DOHH2 (cell line): ENCODE measurements around the gene HSD3B7.

ENCODE experiments used
- H3F3A ChIP-seq: fragments of 200-600 bp; sonication (generic), shearing (Covaris generic); 2 replicates; pipeline ENCODE4 v1.6.0; 2016; ENCODE audit warnings: antibody characterized with exemption, mild to moderate bottlenecking; ENCODE audit not compliant: control insufficient read depth, insufficient read depth
- H3K27ac ChIP-seq: fragments of 200-600 bp; sonication (generic); 2 replicates; pipeline ENCODE4 v1.5.1; 2014; ENCODE audit warnings: low read depth, mild to moderate bottlenecking, low read length, moderate library complexity
- H3K27me3 ChIP-seq: fragments of 200-600 bp; sonication (generic); 2 replicates; pipeline ENCODE4 v1.6.1; 2014; ENCODE audit warnings: mild to moderate bottlenecking, low read length, mixed read lengths; ENCODE audit not compliant: control insufficient read depth
- H3K36me3 ChIP-seq: fragments of 200-600 bp; sonication (generic); 2 replicates; pipeline ENCODE4 v1.6.1; 2014; ENCODE audit warnings: mild to moderate bottlenecking, low read length, moderate library complexity, mixed read lengths; ENCODE audit not compliant: control insufficient read depth
- H3K4me1 ChIP-seq: fragments of 200-600 bp; sonication (generic); 2 replicates; pipeline ENCODE4 v1.6.1; 2014; ENCODE audit warnings: mild to moderate bottlenecking, low read length, mixed read lengths; ENCODE audit not compliant: control insufficient read depth
- H3K4me2 ChIP-seq: fragments of 200-600 bp; sonication (generic); 2 replicates; pipeline ENCODE4 v1.6.0; 2014; ENCODE audit warnings: mild to moderate bottlenecking, low read length, moderate library complexity
- H3K4me3 ChIP-seq: fragments of 200-600 bp; sonication (generic); 2 replicates; pipeline ENCODE4 v1.5.1; 2014; ENCODE audit warnings: mild to moderate bottlenecking, low read length, mixed read lengths
- H3K79me2 ChIP-seq: fragments of 200-600 bp; sonication (generic); 2 replicates; pipeline ENCODE4 v1.6.1; 2014; ENCODE audit warnings: mild to moderate bottlenecking, low read length, mixed read lengths; ENCODE audit not compliant: control insufficient read depth
- H3K9me2 ChIP-seq: fragments of 200-600 bp; sonication (generic); replicated peaks from 2 replicates; pipeline ENCODE4 v1.6.1; 2014; ENCODE audit warnings: mild to moderate bottlenecking, low read length, mixed read lengths; ENCODE audit not compliant: control insufficient read depth
- H3K9me3 ChIP-seq: fragments of 200-600 bp; sonication (generic); 2 replicates; pipeline ENCODE4 v1.6.1; 2014; ENCODE audit warnings: antibody characterized with exemption, low read length, mixed read lengths; ENCODE audit not compliant: control insufficient read depth, insufficient read depth
- H4K20me1 ChIP-seq: fragments of 200-600 bp; sonication (generic); 2 replicates; pipeline ENCODE4 v1.6.0; 2014; ENCODE audit warnings: low read depth, mild to moderate bottlenecking, antibody characterized with exemption, low read length, moderate library complexity; ENCODE audit not compliant: control insufficient read depth, insufficient read depth
- CTCF ChIP-seq: fragments of 200-600 bp; sonication (generic); IDR thresholded peaks from one replicate; pipeline ENCODE4 v1.5.1; 2014; ENCODE audit warnings: antibody characterized with exemption, mild to moderate bottlenecking, low read depth, low read length; ENCODE audit not compliant: poor library complexity, severe bottlenecking
- EZH2phosphoT487 ChIP-seq: fragments of 200-600 bp; sonication (generic); IDR thresholded peaks from 2 replicates; pipeline ENCODE4 v1.6.1; 2017; ENCODE audit warnings: borderline replicate concordance, mild to moderate bottlenecking, antibody characterized with exemption, low read length, moderate library complexity, mixed read lengths

HSD3B7 gene

GRCh38 chr16:30961384-30961783 lies 23.6 kb upstream of the HSD3B7 start:
- peaks cover under 1% of the 10 kb centered on the region for H3F3A ChIP-seq
- H3K4me2 ChIP-seq = no peak overlapping the region
- H3K36me3 ChIP-seq = peaks cover 77% of the 10 kb centered on the region
- H3K9me2 ChIP-seq = no peaks in the 10 kb centered on the region
- H3K27me3 ChIP-seq = no peaks in the 10 kb centered on the region
- H3K79me2 ChIP-seq = peaks cover 38% of the 10 kb centered on the region
- no peak overlapping the region for H3K4me3 ChIP-seq
- TF ChIP-seq EZH2phosphoT487 = no peak
- TF ChIP-seq CTCF = no peak
- peaks cover 3% of the 10 kb centered on the region; the same call in 1 of the 2 replicates for H4K20me1 ChIP-seq
- no peak overlapping the region for H3K27ac ChIP-seq
- H3K4me1 ChIP-seq = peaks cover 17% of the 10 kb centered on the region
- no peaks in the 10 kb centered on the region for H3K9me3 ChIP-seq

GRCh38 chr16:30963925-30964511 lies 21.0 kb upstream of the HSD3B7 start:
- no peak overlapping the region for H3K27ac ChIP-seq
- H3K4me1 ChIP-seq = peaks cover 5% of the 10 kb centered on the region
- peaks cover 25% of the 10 kb centered on the region for H3K79me2 ChIP-seq
- H3K4me3 ChIP-seq = no peak overlapping the region
- H3K27me3 ChIP-seq = no peaks in the 10 kb centered on the region
- TF ChIP-seq CTCF (no peak), EZH2phosphoT487 (no peak)
- H3K4me2 ChIP-seq = no peak overlapping the region
- no peaks in the 10 kb centered on the region for H3K9me2 ChIP-seq
- H3K9me3 ChIP-seq = no peaks in the 10 kb centered on the region
- no peaks in the 10 kb centered on the region for H3F3A ChIP-seq
- H4K20me1 ChIP-seq = peaks cover 3% of the 10 kb centered on the region; the same call in 1 of the 2 replicates
- peaks cover 82% of the 10 kb centered on the region for H3K36me3 ChIP-seq

GRCh38 chr16:30964574-30965226 lies 20.3 kb upstream of the HSD3B7 start:
- peaks cover 3% of the 10 kb centered on the region; the same call in 1 of the 2 replicates for H4K20me1 ChIP-seq
- no peaks in the 10 kb centered on the region for H3K4me1 ChIP-seq
- no peak for TF ChIP-seq CTCF
- TF ChIP-seq EZH2phosphoT487 = no peak
- no peak overlapping the region for H3K27ac ChIP-seq
- no peak overlapping the region for H3K4me3 ChIP-seq
- peaks cover 82% of the 10 kb centered on the region for H3K36me3 ChIP-seq
- H3K9me2 ChIP-seq = no peaks in the 10 kb centered on the region
- H3F3A ChIP-seq = no peaks in the 10 kb centered on the region
- H3K9me3 ChIP-seq = no peaks in the 10 kb centered on the region
- peaks cover 18% of the 10 kb centered on the region for H3K79me2 ChIP-seq
- no peak overlapping the region for H3K4me2 ChIP-seq
- H3K27me3 ChIP-seq = no peaks in the 10 kb centered on the region
